IPS-NIHi7 (cell line): ENCODE data around the gene ACSL3.
"Not testable (repeated sequence)": the region's sequence is repeated elsewhere in the genome, so short reads cannot be mapped to it uniquely, and the experiment has no call there.

Experiments
- DNase-seq: peaks from one replicate; pipeline ENCODE4 v3.0.0; 2012; ENCODE audit warnings: mixed read lengths; ENCODE audit errors: extremely low spot score

Gene ACSL3

GRCh38 chr2:222912117-222912516 is 51.3 kb downstream of the ACSL3 start:
- no peak for DNase-seq

GRCh38 chr2:222912776-222913175 is 51.9 kb downstream of the ACSL3 start:
- no peak for DNase-seq

- DNase-seq: no peak
Measured at GRCh38 chr2:222915092-222915957, 54.5 kb downstream of the ACSL3 start.

- DNase-seq: no peak
Measured at GRCh38 chr2:222916229-222917197, 55.7 kb downstream of the ACSL3 start.

- DNase-seq: not testable (repeated sequence)
Measured at GRCh38 chr2:222917212-222917611, 56.4 kb downstream of the ACSL3 start.

- no peak for DNase-seq
Measured at GRCh38 chr2:222919841-222920526, 59.1 kb downstream of the ACSL3 start.

GRCh38 chr2:222920657-222921186 is 59.9 kb downstream of the ACSL3 start:
- no peak for DNase-seq

GRCh38 chr2:222922019-222922800 is 61.4 kb downstream of the ACSL3 start:
- DNase-seq: no peak

- no peak for DNase-seq
Measured at GRCh38 chr2:222926915-222927314, 66.1 kb downstream of the ACSL3 start.

GRCh38 chr2:222927600-222927999 is 66.8 kb downstream of the ACSL3 start:
- no peak for DNase-seq

- DNase-seq: no peak
Measured at GRCh38 chr2:222928335-222928734, 67.5 kb downstream of the ACSL3 start.

GRCh38 chr2:222930862-222931261 is 70.0 kb downstream of the ACSL3 start:
- no peak for DNase-seq

- no peak for DNase-seq
Measured at GRCh38 chr2:222931659-222932058, 70.8 kb downstream of the ACSL3 start.

GRCh38 chr2:222933458-222933857 is 72.6 kb downstream of the ACSL3 start:
- no peak for DNase-seq

- no peak for DNase-seq
Measured at GRCh38 chr2:222935688-222936298, 75.0 kb downstream of the ACSL3 start.

- DNase-seq: no peak
Measured at GRCh38 chr2:222936705-222937104, 75.9 kb downstream of the ACSL3 start.

GRCh38 chr2:222938327-222938726 is 77.5 kb downstream of the ACSL3 start:
- no peak for DNase-seq

- peak; percentile 63 for DNase-seq
Measured at GRCh38 chr2:222939208-222939856, 78.5 kb downstream of the ACSL3 start.

- no peak for DNase-seq
Measured at GRCh38 chr2:222939979-222940378, 79.1 kb downstream of the ACSL3 start.

GRCh38 chr2:222941510-222942032 is 80.7 kb downstream of the ACSL3 start:
- DNase-seq: no peak
